Adrenal gland (tissue), 5 donors: ENCODE measurements around the gene NUP210L.

ENCODE experiments used
- CTCF ChIP-seq, 6 experiments: fragments of 450-650 bp in 4 of 6; fragments of 200-600 bp in 2 of 6; sonication (generic) in 1 of 6; IDR thresholded peaks; 1 replicate in 5 of 6; 2 replicates in 1 of 6; pipeline versions ENCODE4 v1.5.1 to v1.8.0; 2016 to 2021; ENCODE audit warnings: antibody characterized with exemption in 6 of 6, mild to moderate bottlenecking in 2 of 6, moderate library complexity in 1 of 6
- POLR2A ChIP-seq, 2 donors: fragments of 450-650 bp; IDR thresholded peaks; one replicate each; pipeline ENCODE4 v1.6.1; 2017; ENCODE audit warnings: antibody characterized with exemption in 2 of 2, mild to moderate bottlenecking in 2 of 2, moderate library complexity in 1 of 2
- donor health status: DM: no; HTN: no; CAD: no.

GRCh38 chr1:154171880-154172279 lies 17.0 kb upstream of the NUP210L start:
- TF ChIP-seq CTCF (IDR thresholded peaks at IDR 0.05) (no peak), POLR2A (IDR thresholded peaks at IDR 0.05) (no peak)
